MM.1S (cell line): ENCODE results near the gene PYCARD.

Source experiments
- CTCF ChIP-seq: fragments of 300-600 bp; sonication (generic); IDR thresholded peaks from 2 replicates; pipeline ENCODE4 v1.5.1; 2016; ENCODE audit warnings: antibody characterized with exemption, low read length, mixed read lengths
- EZH2 ChIP-seq: fragments of 300-600 bp; sonication (generic); optimal IDR thresholded peaks from 2 replicates; pipeline ENCODE3; 2017; ENCODE audit warnings: low read depth, mild to moderate bottlenecking, antibody characterized with exemption, low read length, mixed read lengths

GRCh38 chr16:31190061-31190460 is 12.5 kb downstream of the PYCARD start:
- no peak for TF ChIP-seq CTCF
- TF ChIP-seq EZH2, result no peak
